ENCODE measurements around the gene UCN2.

DNA sequence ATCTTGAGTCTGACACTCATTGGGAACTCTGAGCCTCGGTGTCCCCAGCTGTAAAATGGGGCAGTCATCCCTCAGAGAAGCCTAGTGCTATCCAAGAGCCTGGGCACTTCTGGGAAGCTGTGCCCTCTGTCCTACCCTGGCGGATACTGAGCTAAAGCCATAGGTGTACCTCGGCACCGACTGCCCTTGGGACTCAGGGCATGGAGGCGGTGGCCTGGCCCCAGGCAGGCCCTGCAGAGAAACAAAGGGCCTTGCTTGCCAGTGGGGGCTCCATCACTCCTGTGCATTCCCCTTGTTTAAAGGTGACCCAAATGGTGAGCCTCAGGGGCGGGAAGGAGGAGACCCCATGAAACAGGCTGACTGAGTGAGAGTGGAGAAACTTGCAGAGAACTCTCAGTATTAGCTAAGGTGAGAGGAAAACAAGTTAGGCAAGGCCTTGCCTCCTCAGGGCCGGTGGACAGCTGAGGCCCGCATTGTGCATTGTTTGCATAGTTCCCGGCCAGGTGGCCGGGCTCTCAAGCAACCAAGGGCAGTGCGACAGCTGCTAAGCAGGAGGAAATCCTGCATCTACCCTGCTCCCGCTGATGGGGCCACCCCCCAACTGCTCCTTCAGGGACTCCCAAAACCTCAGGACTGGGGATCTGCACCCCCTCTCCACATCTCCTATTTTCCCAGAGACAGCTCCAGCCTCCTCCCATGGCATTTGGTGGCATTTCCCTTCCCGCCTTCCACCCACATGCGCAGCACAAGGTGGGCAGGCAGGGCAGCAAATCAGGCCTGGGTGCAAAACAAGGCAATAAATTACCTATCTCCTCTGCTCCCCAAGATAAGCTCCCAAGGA lies 11.2 kb downstream of the UCN2 start:
- no peak for TF ChIP-seq CTCF (conservative IDR thresholded peaks at IDR 0.05)
- no peak for TF ChIP-seq ZFX (IDR thresholded peaks at IDR 0.05)
